Prostate gland (tissue), 2 donors: ENCODE measurements around the gene OR6C68.

ENCODE experiments used
- POLR2AphosphoS5 ChIP-seq: sonication (generic); formaldehyde crosslinking; IDR thresholded peaks from one replicate; pipeline ENCODE4 v1.6.1; 2017; ENCODE audit warnings: antibody characterized with exemption
- TF ChIP-seq, protein P1 (sequence below), 4 experiments: fragments of 200-600 bp in 2 of 4; fragments of 450-650 bp in 2 of 4; sonication (generic) in 2 of 4; IDR thresholded peaks; 1 replicate in 3 of 4; 2 replicates in 1 of 4; pipeline ENCODE4 v1.5.1; 2016 to 2019; ENCODE audit warnings: antibody characterized with exemption in 4 of 4, mild to moderate bottlenecking in 2 of 4, moderate library complexity in 2 of 4

- TF ChIP-seq, protein P1, sequence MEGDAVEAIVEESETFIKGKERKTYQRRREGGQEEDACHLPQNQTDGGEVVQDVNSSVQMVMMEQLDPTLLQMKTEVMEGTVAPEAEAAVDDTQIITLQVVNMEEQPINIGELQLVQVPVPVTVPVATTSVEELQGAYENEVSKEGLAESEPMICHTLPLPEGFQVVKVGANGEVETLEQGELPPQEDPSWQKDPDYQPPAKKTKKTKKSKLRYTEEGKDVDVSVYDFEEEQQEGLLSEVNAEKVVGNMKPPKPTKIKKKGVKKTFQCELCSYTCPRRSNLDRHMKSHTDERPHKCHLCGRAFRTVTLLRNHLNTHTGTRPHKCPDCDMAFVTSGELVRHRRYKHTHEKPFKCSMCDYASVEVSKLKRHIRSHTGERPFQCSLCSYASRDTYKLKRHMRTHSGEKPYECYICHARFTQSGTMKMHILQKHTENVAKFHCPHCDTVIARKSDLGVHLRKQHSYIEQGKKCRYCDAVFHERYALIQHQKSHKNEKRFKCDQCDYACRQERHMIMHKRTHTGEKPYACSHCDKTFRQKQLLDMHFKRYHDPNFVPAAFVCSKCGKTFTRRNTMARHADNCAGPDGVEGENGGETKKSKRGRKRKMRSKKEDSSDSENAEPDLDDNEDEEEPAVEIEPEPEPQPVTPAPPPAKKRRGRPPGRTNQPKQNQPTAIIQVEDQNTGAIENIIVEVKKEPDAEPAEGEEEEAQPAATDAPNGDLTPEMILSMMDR (IDR thresholded peaks at IDR 0.05), result no peak
- no peak for TF ChIP-seq POLR2AphosphoS5
Observed at GRCh38 chr12:55501601-55502000, 9.4 kb downstream of the OR6C68 start.
